RWPE1 (cell line): ENCODE data around the gene UAP1.
A peak's percentile ranks its signal among the peaks of the same experiment; 100 is the strongest.

Experiments used
- CTCF ChIA-PET: fragments of 350-600 bp; sonication (Branson Sonifier 250); formaldehyde crosslinking; extraction: SDS; loops from one replicate; lab custom pipeline; 2021; lab: Yijun Ruan, JAX
- POLR2A ChIA-PET: fragments of 400-600 bp; formaldehyde crosslinking; extraction: SDS; loops from one replicate; lab custom pipeline; 2020; ENCODE audit warnings: antibody characterized with exemption; ENCODE audit not compliant: low non-redundant PET; lab: Yijun Ruan, JAX
- DNase-seq: peaks from one replicate; pipeline ENCODE4 v3.0.0; 2012; ENCODE audit warnings: low spot score
- H3K27ac ChIP-seq: fragments of 450-650 bp; 2 replicates; pipeline ENCODE4 v1.5.1; 2017
- TF ChIP-seq, protein P1 (sequence below): fragments of 450-650 bp; conservative IDR thresholded peaks from 2 replicates; pipeline ENCODE4 v1.5.1; 2017; ENCODE audit warnings: low read depth, mild to moderate bottlenecking

UAP1 gene

DNA sequence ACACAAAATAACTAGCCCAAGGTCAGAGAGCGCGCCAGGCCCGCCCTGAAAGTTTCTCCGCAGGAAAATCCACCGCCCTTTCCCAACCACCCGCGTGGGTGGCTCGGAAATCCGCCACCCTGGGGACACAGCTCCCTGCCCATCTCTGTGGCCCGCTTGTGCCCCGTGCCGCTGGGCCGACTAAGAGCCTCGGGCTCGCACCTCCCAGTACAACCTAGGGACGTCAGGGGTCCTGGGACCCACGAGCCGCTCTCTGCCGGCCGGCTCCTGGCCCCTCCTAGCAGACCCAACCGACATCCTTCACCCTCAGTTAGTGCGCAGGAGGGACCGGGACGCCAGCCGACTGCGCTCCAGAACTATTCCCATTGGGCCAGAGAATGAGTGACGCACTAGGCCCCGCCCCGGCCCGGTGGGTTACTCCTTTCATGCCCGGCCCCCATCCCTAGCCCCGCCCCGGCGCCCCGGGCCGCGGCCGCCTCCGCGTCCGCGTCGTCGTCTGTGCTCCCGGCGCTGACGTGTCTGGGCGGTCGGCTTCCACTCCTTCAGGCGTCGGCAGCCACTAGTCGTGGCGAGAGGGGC, 396 bp upstream of the UAP1 start:
- peak; percentile 94 for DNase-seq
- H3K27ac ChIP-seq, result peak overlapping the region; percentile 93
- ChIA-PET POLR2A (no interaction called here), CTCF (no interaction called here)
- TF ChIP-seq, protein P1, sequence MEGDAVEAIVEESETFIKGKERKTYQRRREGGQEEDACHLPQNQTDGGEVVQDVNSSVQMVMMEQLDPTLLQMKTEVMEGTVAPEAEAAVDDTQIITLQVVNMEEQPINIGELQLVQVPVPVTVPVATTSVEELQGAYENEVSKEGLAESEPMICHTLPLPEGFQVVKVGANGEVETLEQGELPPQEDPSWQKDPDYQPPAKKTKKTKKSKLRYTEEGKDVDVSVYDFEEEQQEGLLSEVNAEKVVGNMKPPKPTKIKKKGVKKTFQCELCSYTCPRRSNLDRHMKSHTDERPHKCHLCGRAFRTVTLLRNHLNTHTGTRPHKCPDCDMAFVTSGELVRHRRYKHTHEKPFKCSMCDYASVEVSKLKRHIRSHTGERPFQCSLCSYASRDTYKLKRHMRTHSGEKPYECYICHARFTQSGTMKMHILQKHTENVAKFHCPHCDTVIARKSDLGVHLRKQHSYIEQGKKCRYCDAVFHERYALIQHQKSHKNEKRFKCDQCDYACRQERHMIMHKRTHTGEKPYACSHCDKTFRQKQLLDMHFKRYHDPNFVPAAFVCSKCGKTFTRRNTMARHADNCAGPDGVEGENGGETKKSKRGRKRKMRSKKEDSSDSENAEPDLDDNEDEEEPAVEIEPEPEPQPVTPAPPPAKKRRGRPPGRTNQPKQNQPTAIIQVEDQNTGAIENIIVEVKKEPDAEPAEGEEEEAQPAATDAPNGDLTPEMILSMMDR, result no peak

DNA sequence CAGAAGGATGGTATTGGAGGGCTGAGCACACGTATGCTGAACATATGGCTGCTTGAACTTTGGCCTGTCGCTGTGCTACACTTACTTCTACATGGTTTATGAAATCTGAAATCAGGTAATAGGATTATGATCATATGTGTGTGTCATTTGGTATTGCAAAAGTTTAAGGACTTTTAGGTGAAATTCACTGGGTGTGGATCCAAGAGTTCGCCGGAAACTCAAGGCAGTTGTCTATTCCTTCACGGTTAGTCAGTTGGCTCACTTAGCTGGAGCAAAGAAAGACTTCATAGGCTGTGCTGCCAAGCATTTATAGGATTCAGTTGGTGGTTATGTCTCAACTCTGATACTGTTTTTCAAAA, 927 bp downstream of the UAP1 start:
- peak; percentile 21 for DNase-seq

DNA sequence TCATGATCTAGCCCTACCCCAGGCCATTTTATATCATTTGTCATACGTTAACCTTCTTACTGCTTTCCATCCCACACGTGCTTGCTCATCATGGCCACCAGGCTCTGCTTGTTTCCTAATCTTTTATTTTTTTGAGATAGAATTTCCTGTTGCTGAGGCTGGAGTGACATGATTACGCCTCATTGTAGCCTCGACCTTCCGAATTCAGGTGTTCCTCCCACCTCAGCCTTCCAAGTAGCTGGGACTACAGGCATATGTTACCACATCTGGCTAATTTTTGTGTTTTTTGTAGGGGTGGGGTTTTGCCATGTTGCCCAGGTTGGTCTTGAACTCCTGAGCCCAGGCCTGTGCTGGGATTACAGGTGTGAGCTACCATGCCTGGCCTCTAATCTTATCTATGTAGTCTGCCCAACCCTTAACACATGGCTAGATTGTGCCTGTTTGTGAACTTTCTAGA, 3.3 kb downstream of the UAP1 start:
- H3K27ac ChIP-seq, result no peak overlapping the region
- ChIA-PET POLR2A (no interaction called here), CTCF (no interaction called here)
- TF ChIP-seq, protein P1, result no peak
- DNase-seq, result no peak

More for the DNA sequence above, 927 bp downstream of the UAP1 start:
- H3K27ac ChIP-seq, result peak overlapping the region; percentile 93
- POLR2A ChIA-PET, result interaction anchor here (0.6 kb wide), 1 partner anchor 135 kb away, joined by 10 read pairs; no protein-coding TSS in a partner anchor
- TF ChIP-seq, protein P1, result no peak
- CTCF ChIA-PET, result no interaction called here

DNA sequence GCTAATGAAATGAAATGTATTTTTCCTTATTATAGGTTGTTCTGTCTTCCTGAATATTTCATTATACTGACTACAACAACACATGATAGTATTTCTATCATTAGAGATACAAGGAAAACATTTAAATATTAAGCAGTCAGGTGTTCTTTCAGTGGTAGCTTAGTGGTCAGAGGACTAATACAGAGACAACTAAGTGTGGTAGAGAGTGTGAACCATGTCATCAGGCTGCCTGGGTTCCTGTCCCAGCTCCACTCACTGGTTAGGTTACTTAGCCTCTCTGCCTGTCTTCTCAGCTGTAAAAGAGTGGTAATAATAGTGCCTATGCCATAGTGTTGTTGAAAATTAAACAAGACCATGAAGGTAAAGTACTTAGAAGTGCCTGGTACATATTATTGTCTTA, 3.9 kb downstream of the UAP1 start:
- no peak overlapping the region for H3K27ac ChIP-seq
- ChIA-PET CTCF (interaction anchor here (0.5 to 0.9 kb wide), 2 partner anchors 26 to 280 kb away, joined by 3 to 4 read pairs; no protein-coding TSS in a partner anchor), POLR2A (no interaction called here)
- TF ChIP-seq, protein P1, result no peak
- DNase-seq, result no peak

DNA sequence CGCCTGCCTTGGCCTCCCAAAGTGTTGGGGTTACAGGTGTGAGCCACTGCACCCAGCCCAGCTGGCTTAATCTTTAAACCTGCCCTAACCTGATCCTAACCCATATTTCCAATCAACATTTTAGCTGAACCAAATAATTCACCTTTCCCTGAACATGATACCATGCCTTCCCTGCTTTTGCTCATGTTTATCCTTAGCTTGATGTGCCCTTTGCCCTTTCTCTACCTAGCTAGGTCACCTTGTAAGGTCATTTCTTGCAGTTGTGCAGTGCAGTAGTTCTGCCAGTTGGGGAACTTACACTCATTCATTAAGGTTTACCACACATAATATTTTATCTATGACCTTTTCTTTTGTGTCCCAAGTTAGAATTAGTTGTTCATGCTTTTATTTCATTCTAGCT, 5.3 kb downstream of the UAP1 start:
- ChIA-PET POLR2A (no interaction called here), CTCF (interaction anchor here (0.5 to 0.8 kb wide), 3 partner anchors 14 to 124 kb away, joined by 3 to 4 read pairs (median 3); no protein-coding TSS in a partner anchor)
- TF ChIP-seq, protein P1, result no peak
- no peak overlapping the region for H3K27ac ChIP-seq
- no peak for DNase-seq

DNA sequence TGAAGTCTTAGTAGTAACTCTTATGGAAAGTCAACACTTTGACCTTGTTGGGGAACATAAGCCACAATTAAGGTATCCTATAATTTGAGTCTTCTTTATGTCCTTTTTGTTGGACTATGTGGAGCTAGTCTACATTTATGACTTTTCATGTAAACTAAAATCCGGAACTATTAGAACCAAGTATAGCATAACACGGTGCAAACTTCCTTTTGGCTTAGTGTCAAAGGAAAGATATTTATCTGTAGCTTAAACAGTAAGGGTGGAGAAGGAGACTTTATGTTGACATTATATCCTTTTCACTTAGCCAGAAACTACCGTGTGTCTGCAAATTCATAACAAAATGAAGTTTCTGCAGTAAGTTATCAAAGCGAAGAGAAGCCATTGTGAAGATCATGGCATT, 7.3 kb downstream of the UAP1 start:
- no peak for DNase-seq
- CTCF ChIA-PET, result no interaction called here
- TF ChIP-seq, protein P1, result no peak
- no peak overlapping the region for H3K27ac ChIP-seq
- POLR2A ChIA-PET, result no interaction called here
